NCI-H460 (cell line): ENCODE results near the gene TMEM94. TPM values are rescaled to one million over a fixed set of nuclear protein-coding genes. Genes with fewer than 3 reads are reported as not detected.
"Not testable (repeated sequence)": the region's sequence is repeated elsewhere in the genome, so short reads cannot be mapped to it uniquely, and the experiment has no call there.

Experiments used
- DNase-seq: peaks from one replicate; pipeline ENCODE4 v3.0.0-alpha.2; 2016; ENCODE audit warnings: low read depth; ENCODE audit errors: extremely low read depth
- total RNA-seq: library from RNA; depleted of rRNA; stranded (reverse); fragments of >200 nt; shearing (Covaris generic); gene quantifications from 2 replicates; pipeline ENCODE4 v1.2.3, GENCODE V29; 2014

Gene TMEM94
- total RNA-seq, 1 experiment from 2014 or later: 49.8 TPM

DNA sequence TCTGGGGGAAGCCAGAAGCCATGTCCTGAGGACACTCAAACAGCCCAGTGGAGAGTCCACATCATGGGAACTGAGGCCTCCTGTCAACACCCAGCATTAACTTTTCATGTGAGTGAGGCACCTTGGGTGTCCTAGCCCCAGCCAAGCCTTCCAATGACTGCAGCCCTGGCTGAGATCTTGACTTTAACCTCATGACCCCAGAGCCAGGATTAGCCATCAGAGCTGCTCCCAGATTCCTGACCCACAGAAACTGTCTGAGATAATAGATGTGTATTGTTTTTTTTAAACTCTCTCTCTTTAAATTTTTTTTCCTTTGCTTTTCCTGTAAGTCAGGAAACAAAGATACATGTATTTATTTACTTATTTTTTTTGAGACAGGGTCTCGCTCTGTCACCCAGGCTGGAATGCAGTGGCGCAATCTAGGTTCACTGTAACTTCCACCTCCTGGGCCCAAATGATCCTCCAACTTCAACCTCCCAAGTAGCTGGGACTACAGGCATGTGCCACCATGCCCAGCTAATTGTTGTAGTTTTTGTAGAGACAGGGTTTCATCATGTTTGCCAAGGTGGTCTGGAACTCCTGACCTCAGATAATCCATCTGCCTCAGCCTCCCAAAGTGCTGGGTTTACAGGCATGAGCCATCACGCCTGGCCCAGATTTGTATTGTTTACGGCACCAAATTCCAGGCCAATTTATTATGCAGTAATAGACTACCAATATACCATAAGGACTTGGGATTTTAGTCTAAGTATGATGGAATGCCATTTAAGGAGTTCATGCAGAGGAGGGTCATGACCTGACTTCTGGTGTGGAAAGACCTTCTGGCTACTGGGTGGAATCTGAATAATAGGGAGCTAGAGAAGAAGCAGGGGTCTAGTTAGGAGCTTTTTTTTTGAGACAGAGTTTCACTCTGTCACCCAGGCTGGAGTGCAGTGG is 14.0 kb upstream of the TMEM94 start:
- DNase-seq: no peak

DNA sequence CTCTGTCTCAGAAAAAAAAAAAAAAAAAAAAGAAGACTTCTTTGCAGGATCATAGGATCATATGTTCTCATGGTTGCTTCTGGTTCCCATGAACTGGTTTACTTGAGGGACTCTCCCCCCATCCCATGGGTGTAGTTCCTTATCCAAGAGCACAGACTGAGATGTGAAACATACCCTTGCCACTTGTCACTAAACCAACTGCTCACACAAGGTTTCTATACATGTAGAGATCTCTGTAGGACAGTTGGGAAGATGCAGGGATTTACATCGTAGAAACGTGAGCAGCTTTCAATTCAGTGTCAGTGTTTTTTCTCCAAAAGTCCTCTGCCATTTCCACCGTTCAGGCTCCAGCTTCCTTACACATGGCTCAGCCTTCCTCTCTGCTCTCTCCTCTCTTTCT is 11.1 kb upstream of the TMEM94 start:
- DNase-seq: no peak

DNA sequence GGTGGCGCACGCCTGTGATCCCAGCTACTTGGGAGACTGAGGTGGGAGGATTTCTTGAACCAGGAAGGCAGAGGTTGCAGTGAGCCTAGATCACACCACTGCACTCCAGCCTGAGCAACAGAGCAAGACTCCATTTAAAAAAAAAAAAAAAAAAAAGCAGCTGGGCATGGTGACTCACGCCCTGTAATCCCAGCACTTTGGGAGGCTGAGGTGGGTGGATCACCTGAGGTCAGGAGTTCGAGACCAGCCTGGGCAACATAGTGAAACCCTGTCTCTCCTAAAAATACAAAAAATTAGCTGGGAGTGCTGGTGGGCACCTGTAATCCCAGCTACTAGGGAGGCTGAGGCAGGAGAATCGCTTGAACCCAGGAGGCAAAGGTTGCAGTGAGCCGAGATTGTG is 10.5 kb upstream of the TMEM94 start:
- DNase-seq: not testable (repeated sequence)

DNA sequence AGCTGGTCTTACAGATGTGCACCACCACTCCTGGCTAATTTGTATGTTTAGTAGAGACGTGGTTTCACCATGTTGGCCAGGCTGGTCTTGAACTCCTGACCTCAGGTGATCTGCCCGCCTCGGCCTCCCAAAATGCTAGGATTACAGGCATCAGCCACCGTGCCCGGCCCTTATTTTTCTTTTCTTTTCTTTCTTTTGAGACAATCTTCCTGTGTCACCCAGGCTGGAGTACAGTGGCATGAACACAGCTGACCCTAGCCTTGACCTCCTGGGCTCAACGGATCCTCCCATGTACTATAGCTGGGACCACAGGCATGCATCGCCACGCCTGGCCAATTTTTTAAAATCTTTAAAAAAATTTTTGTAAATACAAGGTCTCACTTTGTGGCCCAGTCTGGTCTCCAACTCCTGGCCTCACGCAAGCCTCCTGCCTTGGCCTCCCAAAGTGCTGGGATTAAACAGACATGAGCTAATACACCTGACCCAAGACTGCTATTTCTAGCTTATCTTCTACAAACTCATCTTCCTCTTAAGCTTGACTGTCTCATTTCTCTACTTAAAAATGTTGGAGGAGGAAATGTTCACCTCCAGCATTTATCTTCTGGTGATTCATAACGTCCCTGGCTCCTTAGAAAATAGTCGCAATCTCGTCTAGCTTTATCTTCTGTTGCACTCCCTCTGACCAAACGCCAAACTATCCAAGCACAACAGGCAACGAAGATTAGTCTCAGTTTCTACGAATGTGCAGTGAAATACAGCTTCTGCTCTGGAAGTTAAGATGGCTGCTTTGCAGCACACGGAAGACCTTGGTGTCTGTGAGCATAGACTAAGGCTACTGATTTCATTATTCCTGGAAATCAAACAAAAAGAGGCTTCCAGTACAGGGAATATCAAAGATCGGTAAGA is 8.2 kb upstream of the TMEM94 start:
- no peak for DNase-seq

DNA sequence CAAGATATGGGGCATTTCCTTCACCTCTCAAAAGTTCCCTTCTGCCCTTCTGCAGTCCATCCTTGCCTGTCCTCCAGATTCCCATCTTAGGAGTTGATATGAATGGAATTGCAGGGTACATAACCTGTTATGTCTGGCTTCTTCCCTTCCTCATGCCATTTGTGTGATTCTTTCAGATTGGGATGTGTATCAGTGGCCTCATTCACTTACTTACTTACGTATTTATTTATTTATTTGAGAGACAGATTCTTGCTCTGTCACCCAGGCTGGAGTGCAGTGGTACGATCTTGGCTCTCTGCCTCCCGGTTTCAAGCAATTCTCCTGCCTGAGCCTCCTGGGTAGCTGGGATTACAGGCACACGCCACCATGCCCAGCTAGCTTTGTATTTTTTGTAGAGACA is 6.2 kb upstream of the TMEM94 start:
- no peak for DNase-seq

DNA sequence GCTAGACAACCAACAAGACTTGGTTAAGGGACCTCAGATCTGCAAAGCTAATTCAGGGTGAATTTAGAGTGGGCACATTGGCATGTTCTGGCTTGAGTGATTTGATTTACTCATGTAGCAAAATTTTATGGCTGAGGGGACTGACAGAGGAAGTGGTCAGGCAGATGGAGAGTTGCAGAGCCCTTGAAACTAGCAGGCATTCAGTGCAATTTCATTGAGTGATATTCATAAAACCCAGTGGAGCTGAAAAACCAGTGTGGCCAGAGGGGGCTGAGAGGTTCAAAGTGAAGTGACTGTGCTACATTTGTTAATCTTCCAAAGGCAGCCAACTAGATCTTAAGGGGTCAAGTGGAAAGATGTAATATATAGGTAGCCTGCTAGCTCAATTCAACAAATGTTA is 2.2 kb upstream of the TMEM94 start:
- DNase-seq: no peak

DNA sequence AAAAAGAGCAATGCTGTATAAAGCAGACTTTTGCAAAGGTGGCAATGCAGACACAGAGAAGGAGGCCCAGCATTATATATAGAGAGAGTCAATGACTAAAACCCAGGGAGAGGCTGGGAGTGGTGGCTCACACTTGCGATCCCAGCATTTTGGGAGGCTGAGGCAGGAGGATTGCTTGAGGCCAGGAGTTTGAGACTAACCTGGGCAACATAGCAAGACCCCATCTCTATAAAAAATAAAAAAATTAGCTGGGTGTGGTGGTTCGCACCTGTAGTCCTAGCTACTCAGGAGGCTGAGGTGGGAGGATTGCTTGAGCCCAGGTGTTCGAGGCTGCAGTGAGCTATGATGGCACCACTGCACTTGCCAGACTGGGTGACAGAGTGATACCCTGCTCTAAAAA is 1.8 kb upstream of the TMEM94 start:
- not testable (repeated sequence) for DNase-seq

DNA sequence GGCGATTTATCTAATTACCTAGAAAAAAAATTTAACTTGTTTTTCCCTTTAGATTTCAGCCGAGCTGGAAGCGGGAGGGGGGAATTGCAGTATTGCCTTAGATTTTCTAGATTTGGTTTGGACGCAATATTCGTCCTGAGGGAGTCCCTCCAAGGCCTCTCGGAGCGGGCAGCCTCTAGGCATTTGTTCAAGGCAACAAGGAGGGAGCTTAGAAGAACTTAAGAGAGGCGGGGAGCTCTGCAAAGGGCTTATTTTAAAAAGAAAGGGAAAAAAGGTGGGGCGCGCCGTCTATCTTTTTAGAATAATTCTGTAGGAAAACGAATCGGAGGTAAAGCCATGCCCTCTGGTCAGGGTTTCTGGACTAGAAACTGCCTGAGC is 407 bp upstream of the TMEM94 start:
- DNase-seq: no peak

DNA sequence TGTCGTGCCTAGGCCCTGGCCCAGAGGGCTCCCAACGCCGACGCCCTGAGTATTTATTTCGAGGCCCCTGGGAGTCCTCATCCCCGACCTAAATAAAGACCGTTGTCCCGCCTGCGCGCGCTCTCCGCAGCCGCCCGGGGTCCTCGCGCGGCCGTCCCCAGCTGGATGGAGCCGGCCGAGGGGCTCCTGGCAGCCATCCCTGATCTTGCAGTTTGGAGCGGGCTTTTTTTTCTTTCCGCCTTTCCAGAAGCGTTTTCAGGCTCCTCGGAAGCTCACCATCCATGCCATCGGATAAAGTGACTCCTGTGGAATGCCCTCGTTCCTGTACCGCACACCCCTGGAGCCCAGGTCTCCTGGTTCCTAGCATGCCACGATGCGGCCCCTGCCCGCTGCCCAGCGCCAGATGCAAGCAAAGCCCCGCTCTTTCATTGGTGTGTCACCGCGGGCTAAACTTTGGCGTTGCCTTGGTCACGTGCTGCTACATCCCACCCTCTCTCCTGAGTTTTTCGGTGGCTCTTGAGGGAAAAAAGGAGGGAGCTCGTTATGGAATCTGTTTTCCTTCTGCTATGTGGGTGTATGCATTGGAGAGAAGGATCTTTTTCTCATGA is 716 bp downstream of the TMEM94 start:
- DNase-seq: no peak

DNA sequence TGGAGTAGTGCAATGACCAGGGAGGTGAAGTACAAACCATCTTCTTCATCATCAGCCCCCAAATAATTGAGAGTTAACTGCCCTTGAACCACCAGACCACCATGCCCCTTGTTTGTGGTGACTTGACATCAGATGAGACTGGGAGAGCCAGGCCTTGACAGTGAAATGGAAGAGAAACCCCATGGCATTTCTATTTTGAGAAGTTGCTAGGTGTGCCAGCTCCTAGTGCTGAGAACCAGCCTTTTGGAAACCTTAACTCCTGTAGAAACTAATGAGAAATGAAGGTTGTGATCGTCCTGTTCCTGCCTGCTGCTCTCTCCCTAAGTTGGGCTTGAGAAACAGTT is 2.8 kb downstream of the TMEM94 start:
- no peak for DNase-seq

DNA sequence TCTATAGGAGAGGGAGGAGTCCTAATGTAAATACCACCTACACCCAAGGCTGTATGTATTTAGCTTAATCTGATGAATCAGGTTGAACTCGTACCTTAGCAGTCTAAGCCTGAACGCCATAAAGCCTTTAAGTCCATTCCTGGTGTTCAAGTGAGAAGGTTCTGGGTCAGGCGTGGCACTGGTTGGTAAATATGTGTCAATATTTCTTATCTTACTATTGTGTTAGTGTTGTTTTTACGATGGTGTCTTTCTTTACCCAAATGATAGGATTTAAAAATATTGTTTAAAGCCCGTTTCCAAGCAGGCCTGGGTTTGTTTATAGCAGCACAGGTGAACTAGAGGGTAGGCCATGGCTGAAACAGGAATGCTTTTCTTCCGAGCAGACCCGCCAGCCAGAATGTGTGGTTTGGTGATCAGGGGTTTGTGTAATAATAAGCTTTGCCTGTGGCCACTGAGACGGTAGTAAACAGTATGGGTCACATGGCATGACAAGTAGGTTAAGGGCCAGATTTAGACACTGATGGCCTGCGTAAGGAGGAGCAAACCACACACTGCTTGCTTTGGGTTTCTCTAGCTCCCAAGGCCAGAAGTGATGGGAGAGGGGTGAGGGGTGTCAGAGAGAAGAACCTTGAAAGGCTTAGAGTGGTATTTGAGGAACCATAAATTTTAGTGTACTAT is 3.3 kb downstream of the TMEM94 start:
- no peak for DNase-seq

DNA sequence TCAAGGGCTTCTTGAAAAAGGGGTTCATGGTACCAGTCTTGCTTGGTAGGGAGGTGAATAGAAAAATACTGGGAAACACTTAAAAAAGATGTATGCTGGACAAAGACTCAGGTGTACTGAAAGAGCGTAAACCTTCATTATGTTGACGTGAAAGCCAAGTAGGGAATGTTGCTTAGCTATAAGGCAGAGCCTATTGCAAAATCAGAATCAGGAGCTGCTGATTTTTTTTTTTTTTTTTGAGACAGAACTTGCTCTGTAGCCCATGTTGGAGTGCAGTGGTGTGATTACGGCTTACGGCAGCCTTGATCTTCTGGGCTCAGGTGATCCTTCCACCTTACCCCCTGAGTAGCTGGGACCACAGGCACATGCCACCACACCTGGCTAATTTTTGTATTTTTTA is 3.9 kb downstream of the TMEM94 start:
- no peak for DNase-seq

DNA sequence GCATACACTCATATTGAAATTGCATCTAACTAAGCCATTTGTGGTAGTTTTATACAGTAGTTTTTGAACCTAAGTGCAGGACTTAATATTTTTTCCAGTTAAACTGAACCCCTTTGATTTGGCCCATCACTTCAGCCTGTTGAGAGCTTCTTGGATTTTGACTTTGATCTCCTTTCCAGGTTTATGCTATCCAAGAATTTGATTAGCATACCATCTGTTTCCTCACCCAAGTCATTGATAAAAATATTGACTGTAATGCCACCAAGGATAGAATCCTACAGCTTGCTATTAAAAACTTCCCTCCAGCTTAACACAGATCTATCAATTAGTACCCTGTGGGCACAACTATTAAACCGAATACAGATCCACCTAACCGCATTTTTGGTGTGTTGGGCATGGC is 7.2 kb downstream of the TMEM94 start:
- no peak for DNase-seq

DNA sequence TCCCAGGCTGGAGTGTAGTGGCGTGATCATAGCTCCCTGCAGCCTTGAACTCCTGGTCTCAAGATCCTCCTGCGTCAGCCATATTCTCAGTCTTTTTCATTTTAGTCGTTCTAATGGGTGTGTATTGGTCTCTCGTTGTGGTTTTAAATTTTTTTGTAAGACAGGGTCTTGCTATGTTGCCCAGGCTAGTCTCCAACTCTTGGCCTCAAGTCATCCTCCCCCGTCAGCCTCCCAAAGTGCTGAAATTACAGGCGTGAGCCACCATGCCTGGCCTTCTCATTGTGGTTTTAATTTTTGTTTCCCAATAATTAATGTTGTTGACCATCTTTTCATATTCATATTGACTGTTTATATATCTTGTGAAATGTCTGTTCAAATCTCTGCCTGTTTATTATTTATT is 8.6 kb downstream of the TMEM94 start:
- no peak for DNase-seq

DNA sequence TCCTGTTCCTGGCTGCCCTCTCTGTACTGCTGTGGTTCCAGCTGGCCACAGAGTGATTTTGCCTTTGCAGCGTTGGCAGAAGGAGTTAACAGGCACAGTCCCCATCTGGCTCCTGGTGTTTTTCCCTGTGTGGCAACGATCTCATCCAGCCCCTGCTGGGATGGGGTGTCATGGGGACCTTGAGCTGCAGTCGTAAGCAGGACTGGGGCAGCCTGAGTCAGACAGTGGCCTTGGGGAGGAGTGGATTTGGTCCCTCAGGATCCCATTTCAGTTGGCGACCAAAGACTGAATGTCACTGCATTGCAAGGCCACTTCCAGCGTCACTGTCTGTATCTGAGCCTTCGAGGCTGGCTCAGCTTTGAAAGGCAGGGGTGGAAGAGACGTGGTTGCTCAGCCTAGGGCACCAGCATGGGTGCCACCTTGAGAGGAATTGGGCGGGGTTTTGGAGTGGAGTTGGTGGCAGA is 11.9 kb downstream of the TMEM94 start:
- no peak for DNase-seq

DNA sequence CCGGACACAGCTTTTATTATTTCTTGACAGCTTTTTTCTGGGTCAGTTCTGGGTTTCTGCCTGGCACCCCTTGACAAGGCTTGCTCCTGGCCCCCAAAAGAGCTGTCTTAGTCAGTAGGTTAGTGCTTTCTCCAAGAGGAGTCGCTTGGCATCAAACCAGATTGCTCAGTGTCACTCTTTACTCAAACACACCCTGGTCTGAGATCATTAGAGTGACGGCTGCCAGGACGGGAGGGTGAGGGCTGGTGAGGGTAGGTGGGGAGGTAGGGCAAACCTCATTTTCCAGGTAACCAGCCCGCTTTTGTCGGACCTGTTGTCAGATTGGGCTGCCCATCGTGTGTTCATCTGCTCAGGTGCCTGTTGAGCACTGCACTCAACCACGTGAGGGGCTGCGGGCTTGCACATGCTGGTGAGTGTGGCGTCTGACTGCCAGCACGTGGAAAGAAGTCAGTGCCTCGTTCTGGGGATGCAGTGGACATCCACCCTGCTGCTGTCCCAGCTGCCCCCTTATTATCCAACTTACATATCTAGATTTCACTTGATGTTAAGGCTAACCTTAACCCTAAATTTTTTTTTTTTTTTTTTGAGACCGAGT is 12.4 kb downstream of the TMEM94 start:
- no peak for DNase-seq

DNA sequence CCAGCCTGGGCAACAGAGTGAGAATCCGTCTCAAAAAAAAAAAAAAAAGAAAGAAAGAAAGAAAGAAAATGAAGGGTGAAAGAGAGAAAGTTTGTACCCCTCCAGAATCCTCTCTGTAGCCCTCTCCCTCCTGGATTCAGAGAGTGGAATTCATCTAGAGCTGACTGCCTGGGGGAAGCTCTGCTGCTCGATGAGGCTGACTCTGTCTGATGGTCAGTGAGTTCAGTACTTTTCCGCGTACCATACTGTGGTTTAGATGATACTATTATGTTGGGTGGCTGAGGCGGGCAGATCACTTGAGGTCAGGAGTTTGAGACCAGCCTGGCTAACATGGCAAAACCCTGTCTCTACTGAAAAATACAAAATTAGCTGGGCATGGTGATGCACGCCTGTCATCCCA is 14.8 kb downstream of the TMEM94 start:
- no peak for DNase-seq

DNA sequence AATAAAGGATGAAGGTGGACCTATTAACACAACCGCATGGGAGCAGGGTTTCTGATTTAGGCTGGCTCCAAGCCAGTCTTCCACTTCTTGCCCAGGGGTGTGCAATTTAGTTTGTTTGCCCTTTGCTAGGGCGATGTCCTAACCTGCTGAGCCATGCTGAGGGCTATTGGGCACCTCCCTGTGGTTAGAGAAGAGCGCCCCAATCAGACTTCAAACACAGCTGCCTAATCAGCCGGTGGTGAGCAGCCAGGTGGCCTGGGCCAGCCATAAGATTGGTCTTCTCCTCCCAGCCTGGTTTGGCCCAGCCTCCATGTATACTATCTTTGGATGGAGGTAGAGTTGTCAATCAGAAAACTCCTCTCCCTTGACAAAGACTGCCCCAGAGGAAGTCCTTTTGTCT is 15.7 kb downstream of the TMEM94 start:
- DNase-seq: no peak

DNA sequence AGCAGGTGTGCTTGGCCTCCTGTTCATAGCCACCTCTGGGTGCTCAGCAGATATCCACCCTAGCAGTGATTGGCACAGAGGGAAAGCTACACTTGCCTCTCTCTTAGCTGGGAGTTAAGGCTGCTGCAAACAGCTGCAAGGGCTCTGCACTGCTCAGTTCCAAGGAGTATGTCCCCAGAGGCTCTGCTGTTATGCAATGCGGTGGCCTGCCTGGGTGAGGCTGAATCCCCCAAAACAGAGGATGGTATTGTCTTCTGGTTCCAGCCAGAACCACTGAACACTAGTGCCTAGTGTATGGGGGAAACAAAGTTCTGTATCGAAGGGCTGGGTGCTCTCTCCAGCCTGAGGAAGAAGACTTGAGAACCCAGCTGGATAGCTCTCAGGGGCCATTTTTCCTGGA is 16.8 kb downstream of the TMEM94 start:
- DNase-seq: no peak

DNA sequence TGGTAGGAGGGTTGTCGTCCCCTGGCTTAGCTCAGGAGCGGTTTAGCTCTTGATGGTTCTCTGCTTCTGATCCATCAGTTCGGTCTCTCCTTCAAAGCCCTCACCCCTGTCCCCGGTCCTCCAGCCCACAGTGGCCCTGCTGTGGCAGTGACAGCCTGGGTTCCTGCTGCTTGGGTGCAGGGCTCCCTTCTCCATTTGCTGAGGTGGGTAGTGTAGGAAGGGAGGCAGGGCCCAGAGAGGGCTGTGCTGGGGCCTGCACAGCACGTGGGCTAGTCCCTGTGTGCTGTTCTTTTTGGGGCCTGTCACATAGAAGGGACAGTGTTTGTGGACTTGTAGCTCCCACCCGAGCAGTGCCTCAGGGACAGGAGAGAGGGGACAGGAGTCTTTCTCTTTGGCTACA is 18.3 kb downstream of the TMEM94 start:
- no peak for DNase-seq
